ENCODE measurements around the gene LMBR1.
"Not testable (repeated sequence)": the region's sequence is repeated elsewhere in the genome, so short reads cannot be mapped to it uniquely, and the experiment has no call there.

LMBR1 gene

GRCh38 chr7:156651474-156651873 is 241.5 kb downstream of the LMBR1 start:
- no peak for DNase-seq

DNA sequence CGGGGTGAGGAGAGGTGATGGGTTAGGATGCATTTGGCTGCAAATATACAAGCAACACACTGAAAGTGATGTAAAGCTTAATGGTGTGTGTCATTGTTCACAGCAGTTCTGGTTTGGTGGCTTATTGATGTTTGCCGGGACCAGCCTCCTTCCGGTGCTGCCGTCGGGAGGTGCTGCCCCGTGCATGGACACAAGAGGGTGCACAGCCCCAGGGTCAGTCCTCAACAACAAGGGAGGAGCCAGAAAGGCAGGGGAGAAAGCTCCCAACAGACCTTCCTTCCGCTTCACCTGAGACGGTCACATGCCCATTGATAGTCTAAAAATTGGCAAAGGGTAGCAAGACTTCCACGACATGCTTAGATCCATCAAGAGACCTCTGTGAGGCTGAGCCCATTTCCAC is 242.9 kb downstream of the LMBR1 start:
- no peak for DNase-seq

DNA sequence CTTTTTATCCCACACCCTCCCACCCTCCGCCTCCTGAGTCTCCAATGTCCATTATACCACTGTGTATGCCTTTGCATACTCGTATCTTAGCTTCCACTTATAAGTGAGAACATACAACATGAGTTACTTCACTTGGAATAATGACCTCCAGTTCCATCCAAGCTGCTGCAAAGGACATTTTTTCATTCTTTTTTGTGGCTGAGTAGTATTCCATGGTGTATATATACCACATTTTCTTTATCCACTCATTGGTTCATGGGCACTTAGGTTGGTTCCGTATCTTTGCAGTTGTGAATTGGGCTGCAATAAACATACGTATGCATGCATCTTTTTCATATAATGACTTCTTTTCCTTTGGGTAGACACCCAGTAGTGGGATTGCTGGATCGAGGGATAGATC is 245.7 kb downstream of the LMBR1 start:
- not testable (repeated sequence) for DNase-seq

GRCh38 chr7:156642306-156643045 is 250.5 kb downstream of the LMBR1 start:
- DNase-seq = no peak

GRCh38 chr7:156640949-156641485 is 252.0 kb downstream of the LMBR1 start:
- peak; percentile 28 to 40 for DNase-seq

GRCh38 chr7:156640257-156640948 is 252.6 kb downstream of the LMBR1 start, which contains the start of gene RNF32:
TSS of gene RNF32 (plus strand) at chr7:156640774. CDS start at chr7:156643878, 3,104 bp downstream.
- peak; percentile 92 to 93 for DNase-seq

- no peak for DNase-seq
These were observed 253.3 kb downstream of the LMBR1 start for GRCh38 chr7:156639426-156640256.

- no peak for DNase-seq
These were observed 254.4 kb downstream of the LMBR1 start for GRCh38 chr7:156638443-156639077.

- DNase-seq = not testable (repeated sequence)
These were observed 255.9 kb downstream of the LMBR1 start for GRCh38 chr7:156637093-156637492.

GRCh38 chr7:156635529-156636385 is 257.2 kb downstream of the LMBR1 start:
- DNase-seq = no peak

- DNase-seq = no peak
These were observed 258.9 kb downstream of the LMBR1 start for GRCh38 chr7:156634117-156634516.

DNA sequence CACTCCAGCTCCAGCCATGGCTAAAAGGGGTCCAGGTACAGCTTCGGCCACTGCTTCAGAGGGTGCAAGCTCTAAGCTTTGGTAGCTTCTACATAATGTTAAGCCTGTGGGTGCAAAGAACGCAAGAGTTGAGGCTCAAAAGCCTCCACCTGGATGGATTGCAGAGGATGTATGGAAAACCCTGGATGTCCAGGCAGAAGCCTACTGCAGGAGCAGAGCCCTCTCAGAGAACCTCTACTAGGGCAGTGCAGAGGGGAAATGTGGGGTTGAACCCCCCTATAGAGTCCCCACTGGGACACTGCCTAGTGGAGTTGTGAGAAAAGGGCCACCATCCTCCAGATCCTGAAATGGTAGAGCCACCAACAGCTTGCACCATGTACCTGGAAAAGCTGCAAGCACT is 263.1 kb downstream of the LMBR1 start:
- DNase-seq = no peak

GRCh38 chr7:156628562-156628961 is 264.4 kb downstream of the LMBR1 start:
- no peak for DNase-seq
